LHCN-M2 (cell line): ENCODE results near the gene NFU1. TPM values are rescaled to one million over a fixed set of nuclear protein-coding genes. Genes with fewer than 3 reads are reported as not detected.
A peak's percentile ranks its signal among the peaks of the same experiment; 100 is the strongest.
"Not testable (repeated sequence)": the region's sequence is repeated elsewhere in the genome, so short reads cannot be mapped to it uniquely, and the experiment has no call there.

Experiments
- DNase-seq: peaks from one replicate; pipeline ENCODE4 v3.0.0-alpha.2; 2012; ENCODE audit warnings: low read depth
- total RNA-seq: library from RNA; depleted of rRNA; stranded (reverse); fragments of >200 nt; gene quantifications from 2 replicates; pipeline ENCODE4 v1.2.3, GENCODE V29; 2014

Gene NFU1
- total RNA-seq, 1 experiment from 2014 or later: 48.0 TPM

DNA sequence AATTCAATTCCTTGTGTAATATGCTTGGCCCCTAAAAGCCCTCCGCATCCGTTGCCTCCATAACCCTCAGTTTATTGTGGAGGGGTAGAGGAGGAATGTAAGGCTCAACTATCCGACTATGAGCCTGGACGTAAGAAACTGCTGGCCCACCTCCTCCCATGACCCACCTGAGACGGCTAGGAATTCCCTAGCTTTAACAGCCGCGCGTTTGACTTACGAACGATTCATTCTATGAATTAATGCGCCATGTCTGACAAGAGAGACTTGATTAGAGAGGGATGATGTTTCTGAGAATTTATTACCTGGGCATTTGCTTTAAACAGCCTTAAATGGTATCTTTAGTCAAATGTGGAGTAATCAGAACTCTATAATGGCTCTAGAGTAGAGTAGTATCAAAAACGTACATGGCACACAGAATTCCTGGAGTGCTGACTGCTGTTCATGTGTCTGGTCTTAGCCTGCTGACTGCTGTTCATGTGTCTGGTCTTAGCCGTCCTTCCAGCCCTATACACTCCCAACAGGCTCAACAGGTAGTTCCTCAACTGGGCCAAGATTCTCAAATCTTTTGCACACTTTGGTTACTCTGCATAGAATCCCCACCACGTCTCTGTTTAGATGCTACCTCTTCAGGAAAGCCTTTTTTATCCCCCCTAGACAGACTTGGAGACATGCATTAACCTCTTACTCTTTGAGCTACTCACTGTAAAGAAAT is 49.3 kb downstream of the NFU1 start:
- peak; percentile 5 for DNase-seq

DNA sequence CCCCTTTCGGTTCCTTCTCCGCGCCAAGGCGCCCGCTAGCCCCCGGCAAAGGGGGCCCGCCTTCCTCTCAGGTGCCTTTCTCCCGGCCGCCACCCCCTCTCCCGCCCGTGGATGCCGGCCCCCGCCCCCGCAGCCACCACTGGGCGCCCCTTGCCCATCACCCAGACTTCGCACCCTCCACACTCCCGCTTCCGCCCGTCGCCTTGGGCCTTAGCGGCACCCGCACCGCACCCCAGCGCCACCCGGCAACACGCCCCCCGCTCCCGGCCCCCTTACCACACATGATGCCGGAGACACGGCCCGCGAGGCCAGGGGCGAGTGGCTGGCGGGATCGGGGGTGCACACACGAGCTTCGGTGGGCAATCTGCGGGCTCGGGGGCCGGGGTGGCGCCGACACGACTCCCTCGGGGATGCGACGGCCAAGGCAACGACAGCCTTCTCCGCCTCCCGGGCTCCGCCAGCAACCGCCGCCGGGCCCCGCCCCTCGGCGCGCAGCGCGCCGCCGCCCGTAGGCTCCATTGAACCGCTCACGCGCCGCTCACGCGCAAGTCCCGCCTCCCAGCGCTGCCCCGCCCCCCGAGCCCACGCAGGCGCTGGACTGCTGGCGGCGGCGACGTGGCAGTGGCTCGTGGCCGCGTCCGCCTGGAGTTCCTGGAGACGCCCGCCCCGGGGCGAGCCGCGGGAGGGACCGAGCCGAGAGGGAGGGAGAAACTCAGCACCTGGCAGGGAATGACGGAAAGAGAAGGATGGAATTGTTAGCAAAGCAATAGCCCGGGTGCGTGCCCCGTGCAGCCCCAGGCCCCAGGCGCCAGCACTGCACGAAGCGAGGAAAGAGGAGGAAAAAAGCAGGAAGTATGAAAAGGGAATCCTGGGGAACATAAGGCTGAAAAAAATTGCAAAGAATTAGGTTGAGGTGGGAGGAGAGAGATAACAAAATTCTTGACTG is 50.2 kb downstream of the NFU1 start, which contains the start of gene GFPT1:
GFPT1 (minus strand) TSS at position 439 of the 946 bp plus-strand sequence; CDS start at position 283, 156 bp downstream.
- peak; percentile 92 for DNase-seq

DNA sequence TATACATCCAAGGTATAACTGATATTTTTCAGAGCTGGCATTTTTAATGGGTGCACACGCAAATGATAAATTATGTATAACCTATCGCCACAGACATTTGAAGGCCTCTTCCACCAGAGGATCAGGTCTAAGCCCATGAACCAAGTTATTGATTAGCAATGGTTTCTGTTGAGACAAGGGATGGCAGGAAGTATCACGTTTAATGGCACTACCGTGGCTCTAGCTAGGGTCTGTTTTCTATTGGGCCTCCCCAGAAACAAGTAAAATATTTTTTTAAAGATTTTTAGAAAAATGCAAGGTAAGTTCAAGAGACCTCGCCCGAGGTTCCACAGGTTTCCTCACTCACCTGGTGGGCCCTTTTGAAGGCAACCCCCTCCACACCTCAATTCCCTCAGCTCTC is 50.9 kb downstream of the NFU1 start:
- no peak for DNase-seq

DNA sequence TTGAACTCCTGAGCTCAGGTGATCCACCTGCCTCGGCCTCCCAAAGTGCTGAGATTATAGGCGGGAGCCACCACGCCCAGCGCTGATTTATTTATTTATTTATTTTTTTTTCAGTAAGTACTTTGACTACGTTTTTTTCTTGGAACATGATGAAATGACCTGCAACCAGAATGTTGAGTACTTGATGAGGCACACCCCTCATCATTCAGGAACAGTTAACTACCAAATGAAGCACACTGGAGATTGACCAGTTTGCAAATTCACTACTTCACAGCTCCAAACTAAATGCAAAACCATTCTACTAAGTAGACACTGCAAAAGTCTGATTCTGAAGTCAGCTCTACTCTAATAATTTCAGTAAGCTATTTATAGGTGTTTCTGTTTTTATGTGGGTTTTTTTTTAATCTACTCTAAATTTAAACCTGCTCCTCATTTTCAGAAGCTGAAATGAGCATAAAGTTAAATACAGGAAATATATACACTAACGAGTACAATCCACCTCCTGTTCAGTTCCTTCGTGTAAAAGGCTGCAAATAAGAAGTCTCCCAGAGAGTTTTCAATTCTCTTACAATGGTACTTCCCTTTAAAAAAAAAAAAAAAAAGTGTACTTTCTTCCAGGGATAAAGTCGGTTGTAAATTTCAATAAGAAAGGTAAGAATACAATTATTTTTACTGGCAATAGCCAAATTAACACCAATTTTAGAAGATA is 51.6 kb downstream of the NFU1 start:
- peak; percentile 5 for DNase-seq

DNA sequence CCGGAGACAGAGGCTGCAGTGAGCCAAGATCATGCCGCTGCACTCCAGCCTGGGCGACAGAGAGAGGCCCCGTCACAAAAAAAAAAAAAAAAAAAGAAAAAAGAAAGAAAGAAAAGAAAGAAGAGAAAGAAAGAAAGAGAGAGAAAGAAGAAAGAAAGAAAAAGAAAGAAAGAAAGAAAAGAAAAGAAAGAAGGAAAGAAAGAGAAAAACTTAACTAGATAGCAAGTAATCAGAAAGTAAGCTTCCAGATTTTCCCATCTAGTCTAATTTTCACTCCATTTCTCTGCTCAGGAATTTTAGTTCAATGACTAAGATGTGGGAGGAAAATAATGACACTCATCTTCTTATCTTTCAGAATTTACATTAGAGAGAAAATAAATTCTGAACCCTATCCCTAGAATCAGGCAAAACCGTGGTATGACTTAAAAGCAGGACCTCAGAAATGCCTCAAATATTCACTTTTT is 52.6 kb downstream of the NFU1 start:
- peak; percentile 7 for DNase-seq

DNA sequence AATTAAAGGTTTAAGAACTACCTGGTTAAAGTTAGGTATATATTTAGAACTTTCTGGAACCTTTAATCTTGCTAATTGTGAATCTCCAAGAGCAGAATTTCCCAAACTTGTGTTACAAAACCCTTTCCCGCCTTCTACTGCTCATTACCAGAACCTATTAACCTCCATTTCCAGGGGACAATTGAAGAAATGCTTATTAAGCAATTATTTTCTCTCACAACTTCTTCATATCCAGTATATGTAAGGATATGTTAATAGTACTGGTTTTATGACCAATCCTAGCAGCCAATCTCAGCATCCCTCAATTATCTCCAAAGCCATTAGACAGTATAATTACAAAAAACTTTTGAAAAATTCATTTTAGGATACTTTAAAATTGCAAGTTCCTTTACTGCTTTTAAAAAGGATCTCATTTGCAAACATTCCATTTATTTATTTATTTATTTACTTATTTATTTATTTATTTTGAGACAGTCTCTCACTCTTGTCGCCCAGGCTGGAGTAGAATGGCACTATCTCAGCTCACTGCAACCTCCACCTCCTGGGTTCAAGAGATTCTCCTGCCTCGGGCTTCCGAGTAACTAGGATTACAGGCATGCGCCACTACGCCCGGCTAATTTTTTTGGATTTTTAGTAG is 53.9 kb downstream of the NFU1 start:
- DNase-seq: no peak

DNA sequence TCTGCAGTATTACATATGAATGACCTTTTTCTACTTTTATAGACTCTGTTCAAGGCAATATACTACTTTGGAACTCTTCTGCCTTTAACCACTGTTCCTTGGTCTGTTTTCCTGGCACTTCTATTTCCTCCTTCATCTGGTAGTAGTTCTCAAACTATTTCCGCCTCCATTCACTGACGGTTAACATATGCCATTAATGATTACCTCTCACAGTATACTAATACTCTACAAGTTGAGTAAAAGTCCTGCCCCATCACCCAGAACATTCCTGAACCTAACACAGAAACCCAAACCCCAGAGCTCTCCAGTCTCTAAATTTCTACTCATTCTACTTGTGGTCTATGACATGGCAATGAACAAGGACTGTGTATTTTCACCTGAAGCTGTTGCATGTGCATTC is 54.7 kb downstream of the NFU1 start:
- DNase-seq: no peak

DNA sequence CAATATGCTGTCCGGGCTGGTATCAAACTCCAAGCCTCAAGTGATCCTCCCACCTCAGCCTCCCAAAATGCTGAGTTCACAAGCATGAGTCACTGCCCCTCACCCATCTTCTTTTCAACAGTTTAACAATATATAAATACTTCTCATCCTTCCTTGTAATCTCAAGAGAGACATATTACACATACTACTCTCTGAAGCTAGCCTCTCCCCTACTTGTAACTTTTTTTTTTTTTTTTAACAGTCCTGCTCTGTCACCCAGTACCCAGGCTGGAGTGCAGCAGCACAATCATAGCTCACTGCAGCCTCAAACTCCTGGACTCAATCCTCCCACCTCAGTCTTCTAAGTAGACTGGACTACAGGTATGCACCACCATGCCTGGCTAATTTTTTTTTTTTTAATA is 55.9 kb downstream of the NFU1 start:
- peak; percentile 31 for DNase-seq

DNA sequence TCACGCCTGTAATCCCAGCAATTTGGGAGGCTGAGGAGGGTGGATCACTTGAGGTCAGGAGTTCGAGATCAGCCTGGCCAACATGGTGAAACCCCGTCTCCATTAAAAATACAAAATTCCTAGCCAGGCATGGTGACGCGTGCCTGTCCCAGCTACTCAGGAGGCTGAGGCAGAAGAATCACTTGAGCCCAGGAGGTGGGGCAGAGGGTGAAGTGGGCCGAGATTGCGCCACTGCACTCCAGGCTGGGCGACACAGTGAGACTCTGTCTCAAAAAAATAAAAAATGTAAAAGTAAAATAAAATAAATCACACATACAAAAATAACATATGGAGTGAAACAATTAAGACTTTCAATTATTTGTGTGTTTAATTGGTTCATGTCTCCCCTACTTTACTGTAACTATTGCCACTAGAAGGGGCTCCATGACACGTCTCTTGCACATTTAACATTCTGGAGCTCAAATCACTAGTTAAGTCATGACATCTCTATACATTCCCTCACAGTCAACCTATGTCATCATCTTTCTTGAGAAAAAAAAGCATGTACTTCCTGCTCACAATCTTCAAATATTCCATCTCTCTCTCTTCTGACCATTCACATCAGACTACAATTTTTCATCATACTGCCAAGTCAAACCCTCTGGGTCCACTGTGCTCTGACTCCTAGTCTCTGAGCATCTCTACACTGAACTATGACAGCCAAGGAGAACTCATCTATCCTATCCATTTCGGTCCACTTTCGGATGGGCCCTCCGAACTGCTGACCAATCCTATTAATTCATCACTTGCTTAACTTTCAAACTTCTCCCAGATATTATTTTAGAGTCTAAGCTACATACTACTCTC is 56.9 kb downstream of the NFU1 start:
- no peak for DNase-seq

DNA sequence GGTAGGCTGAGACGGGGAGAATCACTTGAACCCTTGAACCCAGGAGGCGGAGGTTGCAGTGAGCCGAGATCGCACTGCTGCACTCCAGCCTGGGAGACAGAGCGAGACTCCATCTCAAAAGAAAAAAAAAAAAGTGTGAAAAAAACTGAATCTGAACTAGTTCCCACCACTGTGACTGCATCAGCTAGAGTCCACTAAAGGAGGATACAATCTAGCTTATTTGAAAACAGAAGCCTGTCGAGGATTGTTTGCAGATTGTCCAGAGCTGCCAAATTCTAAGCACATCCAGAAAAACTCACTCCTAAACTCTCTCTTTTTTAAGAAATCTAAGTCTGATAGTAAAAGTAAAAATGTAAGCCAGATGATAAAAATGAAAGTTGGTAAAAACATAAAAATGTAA is 60.8 kb downstream of the NFU1 start:
- DNase-seq: no peak

DNA sequence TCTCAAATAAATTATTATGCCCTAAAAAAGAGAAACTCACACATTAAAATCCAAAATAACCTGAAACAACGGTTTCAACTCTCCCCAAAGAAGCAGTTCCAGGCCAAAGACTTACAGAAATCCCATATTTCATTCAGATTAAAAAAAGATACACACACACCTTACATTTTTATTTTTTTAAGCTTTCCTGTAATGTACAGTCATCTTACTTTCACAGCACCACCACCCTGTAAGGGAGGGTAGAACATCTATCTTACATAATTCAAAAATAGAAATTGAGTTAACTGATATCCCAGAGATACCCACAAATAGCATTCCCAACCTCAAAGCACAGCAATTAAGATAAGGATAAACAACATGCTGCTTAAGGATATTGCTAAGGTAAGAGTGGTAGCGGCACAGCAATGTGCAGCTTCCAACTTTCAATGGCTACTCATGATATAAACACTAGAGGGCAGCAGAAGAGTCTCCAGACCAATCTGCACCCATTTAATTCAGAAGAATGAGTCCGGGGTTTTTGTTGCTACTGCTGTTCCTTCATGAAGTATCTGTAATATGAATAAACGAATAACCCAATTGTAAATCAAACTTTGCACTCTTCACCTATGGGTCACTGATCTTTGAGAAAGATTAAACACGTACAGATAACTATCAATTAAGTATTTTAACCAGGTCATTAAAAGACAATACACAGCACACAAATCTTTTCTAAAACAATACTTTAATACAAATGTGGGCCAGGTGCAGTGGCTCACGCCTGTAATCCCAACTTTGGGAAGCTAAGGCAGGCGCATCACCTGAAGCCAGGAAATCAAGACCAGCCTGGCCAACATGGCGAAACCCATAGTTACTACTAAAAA is 61.5 kb downstream of the NFU1 start:
- peak; percentile 35 for DNase-seq

DNA sequence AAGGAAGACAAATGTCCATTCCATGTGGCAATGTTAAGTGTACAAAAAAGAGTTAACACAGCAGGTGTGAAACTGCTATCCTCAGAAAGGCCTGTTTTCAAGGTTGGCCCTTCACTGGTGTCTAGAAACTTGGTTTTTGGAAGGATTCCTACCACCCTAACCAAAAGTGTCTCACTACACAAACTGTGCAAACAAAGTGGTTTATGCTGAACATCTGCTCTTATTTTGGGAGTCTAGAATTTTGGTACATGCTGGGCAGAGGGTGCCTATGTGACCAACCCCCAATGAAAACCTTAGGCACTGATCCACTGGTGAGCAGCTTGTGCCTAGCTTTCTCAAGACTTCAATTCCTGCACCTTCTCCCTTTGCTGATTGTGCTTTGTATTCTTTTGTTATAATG is 64.5 kb downstream of the NFU1 start:
- DNase-seq: no peak

DNA sequence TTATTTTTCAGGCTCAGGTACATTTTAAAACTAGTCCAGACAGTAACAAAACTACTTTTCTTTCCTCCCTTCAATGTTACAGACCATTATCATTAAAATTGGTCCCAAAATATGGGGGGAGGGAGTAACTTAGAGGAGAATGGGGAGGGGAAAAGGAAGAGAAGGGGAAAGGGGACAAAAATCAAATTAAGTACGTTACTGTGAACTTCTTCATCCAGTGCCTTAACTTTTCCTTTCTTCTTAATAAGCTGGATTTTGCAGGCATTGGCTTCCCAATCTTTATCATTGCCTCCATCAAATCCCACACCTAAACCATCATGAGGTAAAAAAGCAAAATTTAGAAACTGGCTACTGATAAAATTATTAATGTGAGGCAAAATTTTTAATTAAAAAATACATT is 67.4 kb downstream of the NFU1 start:
- no peak for DNase-seq

DNA sequence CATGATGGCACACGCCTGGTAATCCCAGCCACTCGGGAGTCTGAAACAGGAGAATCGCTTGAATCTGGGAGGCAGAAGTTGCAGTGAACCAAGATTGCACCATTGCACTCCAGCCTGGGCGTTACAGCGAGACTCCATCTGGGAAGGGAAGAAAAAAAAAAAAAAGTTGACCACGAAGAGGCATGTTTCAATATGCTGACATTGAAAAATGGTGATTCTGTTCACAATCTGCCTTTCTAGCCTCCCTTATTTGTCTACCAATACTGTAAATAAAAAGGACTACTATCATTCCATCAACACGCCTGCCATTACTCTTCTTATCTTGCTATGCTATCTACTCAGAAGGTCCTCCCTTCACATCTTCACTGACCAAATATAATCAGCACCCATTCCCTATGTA is 68.6 kb downstream of the NFU1 start:
- DNase-seq: no peak

DNA sequence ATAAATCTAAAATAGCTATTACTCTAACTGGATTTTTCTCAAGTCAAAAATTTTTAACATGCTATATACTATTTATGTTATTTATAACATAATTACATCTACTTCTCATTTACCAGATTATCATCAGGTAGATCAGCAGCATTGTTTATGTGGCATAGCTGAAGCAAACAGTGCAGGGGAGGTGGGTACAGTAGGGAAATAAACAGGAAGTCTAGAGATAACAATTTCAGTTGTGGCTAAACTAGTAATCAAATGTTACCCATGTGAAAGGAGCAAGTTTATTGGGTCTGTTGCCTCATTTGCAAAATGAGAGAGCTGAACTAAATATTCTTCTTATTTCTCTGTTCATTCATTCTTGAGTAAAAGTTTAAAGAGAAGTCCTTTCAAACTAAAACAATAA is 77.9 kb downstream of the NFU1 start:
- DNase-seq: no peak

DNA sequence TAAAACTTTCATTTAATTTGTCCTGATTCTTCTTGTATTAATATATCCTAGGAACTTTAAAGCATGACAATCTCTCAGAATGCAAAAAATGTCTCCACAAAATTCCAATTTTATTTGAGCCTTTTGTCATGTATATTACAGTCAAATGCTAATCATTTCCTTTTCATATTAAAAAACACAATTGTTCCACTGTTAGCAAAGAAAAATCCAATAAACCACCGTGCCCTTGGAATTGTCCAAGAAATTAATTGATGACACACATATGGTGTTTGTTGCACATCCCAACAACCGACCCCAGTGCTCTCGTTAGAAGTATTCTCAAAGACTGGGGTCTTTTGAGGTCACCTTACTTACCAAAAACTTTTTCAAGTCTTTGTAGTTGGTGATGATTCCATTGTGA is 78.3 kb downstream of the NFU1 start:
- DNase-seq: no peak

DNA sequence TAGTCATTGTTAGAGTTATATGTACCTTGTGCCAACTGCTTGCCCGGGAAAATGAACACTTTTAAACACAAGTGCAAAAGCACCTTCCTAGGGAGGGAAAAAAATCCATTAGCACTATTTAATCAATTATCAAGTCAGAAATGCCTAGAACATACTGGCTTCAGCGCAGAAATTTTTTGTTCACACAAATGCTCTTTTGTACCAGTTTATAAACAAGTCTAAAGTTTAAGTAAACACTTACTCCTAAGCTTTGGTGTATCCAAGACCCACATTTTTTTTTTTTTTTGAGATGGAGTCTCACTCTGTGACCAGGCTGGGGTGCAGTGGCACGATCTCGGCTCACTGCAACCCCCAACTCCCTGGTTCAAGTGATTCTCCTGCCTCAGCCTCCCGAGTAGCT is 80.8 kb downstream of the NFU1 start:
- no peak for DNase-seq

DNA sequence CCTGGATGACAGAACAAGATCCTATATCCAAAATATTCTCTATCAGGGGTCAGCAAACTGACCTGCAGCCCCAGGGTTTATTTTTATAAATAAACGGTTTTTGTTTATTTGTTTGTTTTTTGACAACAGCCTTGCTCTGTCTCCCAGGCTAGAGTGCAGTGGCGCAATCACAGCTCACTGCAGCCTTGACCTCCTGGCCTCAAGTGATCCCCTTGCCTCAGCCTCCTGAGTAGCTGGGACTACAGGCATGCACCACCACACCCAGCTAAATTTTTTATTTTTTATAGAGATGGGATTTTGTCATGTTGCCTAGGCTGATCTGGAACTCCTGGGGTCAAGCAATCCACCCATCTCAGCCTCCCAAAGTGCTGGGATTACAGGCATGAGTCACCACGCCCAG is 82.3 kb downstream of the NFU1 start:
- DNase-seq: not testable (repeated sequence)

DNA sequence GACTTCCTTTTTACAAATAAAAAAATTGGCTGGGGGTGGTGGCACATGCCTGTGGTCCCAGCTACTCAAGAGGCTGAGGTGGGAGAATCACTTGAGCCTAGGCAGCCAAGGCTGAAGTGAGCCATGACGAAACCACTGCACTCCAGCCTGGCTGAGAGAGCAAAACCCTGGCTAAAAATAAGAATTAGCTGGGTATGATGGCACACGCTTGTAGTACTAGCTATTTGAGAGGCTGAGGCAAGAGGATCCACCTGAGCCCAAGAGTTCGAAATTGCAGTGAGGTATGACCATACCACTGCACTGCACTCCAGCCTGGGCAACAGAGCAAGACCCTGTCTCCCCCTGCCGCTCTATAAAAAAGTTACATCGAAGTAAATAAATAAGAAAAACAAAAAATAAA is 83.9 kb downstream of the NFU1 start:
- DNase-seq: no peak

DNA sequence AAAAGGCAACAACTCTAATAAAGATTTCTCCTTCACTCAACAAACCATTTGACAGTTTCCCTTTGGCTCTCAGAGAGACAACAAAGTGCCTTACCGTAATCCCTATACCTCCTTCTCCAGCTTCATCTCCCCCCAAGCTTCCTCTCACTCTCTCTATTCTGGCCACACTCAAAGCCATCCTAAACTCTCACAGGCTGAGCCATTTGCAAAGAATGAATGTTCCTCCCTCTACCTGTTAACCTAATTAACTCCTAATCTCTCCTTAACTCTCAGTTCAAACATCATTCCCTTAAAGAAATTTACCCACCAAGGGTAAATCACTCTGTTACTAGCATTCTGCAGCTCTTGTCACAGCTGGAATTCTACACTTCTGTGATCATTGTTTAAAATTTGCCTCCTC is 88.5 kb downstream of the NFU1 start:
- DNase-seq: no peak
